Measurements from ENCODE around the gene WNT1.

The WNT1 gene

DNA sequence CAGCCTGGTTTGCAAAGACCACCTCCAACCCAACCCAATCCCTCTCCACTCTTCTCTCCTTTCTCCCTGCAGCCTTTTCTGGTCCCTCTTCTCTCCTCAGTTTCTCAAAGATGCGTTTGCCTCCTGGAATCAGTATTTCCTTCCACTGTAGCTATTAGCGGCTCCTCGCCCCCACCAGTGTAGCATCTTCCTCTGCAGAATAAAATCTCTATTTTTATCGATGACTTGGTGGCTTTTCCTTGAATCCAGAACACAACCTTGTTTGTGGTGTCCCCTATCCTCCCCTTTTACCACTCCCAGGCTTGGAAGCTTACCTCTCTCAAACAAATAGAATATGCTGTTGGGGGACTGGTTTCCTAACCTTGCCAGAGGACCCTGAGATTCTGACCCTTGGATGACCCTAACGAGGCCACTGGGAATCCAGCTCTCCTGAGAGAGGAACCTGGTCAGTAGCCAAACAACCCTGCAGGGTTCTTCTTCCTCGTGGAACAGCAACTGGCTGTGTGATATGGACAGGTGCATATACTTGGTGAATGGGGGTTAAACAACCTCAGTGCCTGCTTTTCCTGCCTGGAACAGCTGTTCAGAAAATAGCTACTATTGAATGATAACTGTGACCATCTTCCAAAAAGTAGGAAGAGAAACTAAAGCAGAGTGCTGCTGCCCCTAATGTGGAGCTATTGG is 4.4 kb downstream of the WNT1 start:
- no peak for DNase-seq

- DNase-seq = no peak
Observed at GRCh38 chr12:48985475-48985897, 7.4 kb downstream of the WNT1 start.

DNA sequence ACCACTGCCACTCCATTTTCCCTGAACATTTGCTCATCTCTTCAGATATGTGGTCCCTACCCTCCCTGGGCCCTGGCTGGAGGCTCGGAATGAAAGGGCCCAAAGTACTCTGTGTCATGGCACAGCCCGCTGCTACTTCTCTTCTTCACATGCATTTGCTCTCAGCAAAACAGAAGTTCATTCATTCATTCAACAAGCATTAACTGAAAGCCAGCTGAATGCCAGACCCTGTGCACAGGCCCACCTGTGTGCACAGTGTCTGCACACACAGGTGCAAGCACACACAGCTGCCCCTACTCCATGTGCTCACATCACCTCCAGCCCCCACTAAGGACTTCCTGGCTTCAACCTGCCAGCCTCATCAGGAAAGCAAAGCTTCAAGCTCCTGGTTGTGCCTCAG is 7.8 kb downstream of the WNT1 start:
- DNase-seq = no peak

- no peak for DNase-seq
Observed at GRCh38 chr12:48986720-48987291, 8.7 kb downstream of the WNT1 start.

DNA sequence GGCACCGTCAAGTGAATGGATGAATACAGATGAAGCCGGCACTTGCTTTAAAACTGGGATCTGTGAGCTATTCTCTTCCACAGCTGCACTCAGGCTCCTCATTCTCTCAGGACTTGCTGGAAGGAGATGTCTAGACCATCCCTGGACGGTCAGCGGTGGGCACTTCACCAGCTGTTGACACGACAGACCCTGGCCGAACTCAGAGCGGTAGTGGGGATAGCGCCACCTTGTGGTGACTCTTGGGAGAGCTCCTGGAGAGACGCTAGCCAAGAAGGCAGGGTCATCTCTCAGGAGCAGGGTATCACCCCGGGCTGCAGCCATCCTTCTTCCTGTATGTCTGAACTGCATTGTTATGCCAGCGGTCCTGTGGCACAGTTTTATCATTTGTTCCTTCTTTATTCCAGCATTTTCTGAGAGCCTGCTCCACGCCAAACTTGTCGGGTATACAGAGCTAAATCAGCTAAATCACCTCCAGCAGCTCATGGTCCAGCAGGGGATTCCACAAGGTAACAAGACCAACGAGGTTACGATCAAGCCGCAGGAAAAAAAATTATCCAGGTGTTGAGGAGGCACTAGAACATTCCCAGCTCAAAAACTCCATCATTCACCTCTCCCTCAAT is 10.0 kb downstream of the WNT1 start:
- DNase-seq = peak; percentile 45

- DNase-seq = peak; percentile 24
Observed at GRCh38 chr12:48990552-48990951, 12.4 kb downstream of the WNT1 start.

GRCh38 chr12:48991247-48992050 is 13.3 kb downstream of the WNT1 start:
- no peak for DNase-seq

- no peak for DNase-seq
Observed at GRCh38 chr12:48993787-48994186, 15.7 kb downstream of the WNT1 start.

- DNase-seq = no peak
Observed at GRCh38 chr12:48994224-48995085, 16.3 kb downstream of the WNT1 start.

GRCh38 chr12:48995086-48995879 is 17.2 kb downstream of the WNT1 start:
- DNase-seq = peak; percentile 66

DNA sequence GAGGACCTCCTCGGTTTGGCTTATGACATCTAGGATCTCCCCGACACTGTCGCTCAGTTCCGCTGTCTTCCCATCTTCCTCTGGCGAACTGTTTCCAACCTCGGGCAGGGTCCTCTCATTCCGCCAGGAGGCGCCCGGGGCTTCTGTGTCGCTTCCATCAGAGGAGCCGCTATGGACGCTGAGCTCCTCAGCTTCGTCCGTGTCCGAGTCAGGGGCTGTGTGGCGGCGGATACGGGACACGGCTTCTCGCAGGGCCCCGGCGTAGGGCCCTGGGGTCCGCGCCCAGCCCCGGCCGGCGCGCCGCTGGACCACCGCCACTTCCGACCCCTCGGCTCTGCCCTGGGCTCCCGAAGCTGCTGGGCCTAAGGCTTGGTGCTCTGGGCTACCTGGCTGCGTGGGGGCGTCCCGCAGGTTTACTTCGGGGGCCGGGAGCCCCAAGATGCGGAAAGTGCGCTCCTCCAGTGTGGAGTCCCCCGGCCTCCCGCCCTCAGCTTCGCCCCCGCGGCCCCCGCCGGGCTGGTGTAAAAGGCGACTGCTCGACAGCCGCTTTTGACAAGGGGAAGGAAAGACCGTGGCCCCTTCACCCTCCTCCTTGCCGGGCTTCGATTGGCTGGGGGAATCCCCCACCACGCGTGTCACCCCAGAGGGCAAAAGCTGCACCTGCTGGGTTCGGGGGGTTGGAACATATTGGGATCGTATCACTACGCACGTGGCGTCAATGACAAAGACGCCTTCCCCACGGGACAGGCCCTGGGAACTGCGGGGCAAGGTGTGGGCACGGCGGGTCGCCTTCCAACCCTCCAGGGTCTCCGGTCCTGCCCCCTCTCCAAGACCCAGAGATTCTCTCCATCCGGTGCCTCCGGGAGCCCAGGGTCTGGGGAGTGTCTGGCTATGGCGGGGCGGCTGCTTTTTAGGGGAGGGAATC is 18.9 kb downstream of the WNT1 start:
- DNase-seq = peak; percentile 63

DNA sequence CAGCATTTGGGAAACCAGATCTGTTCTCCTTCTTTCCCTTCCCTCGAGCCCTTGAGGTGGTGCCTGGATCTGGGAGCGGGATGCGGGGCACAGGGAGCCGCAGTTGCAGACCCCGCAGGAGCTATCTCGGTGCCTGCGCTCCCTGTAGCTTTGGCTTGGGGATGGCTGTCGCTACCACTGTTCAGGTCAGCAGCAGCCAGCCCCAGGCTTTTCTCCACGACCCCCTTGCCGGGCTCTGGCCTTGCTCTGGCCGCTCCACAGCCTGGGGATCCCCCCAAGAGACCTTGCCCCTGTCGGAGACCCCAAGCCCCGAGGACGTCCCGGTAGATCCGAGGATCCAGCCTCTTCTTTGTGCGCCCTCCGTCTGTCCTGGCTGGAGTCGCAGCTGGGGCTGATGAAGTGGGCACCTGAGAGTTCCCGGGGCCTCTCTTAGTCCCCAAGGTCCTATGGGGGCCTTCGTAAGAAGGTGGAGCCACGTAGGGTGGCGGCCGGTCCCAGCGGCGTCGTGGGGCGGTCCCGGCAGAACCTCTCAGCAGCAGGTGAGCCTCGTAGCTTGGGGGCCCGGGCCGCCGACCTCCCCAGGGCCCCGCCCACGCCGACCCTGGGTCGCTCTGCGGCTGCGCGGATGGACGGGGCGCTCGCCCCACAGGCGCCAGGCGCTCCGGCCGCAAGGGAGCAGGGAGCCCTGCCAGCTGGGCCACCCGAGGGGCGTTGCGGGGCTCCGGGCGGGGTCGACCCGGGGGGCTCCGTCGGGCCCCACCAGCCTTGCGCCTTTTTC is 19.8 kb downstream of the WNT1 start:
- peak; percentile 36 for DNase-seq

- DNase-seq = no peak
Observed at GRCh38 chr12:48998497-48999353, 20.6 kb downstream of the WNT1 start.

- DNase-seq = no peak
Observed at GRCh38 chr12:48999371-49000131, 21.4 kb downstream of the WNT1 start, which contains the start of gene DDN. TSS of gene DDN (minus strand) at chr12:48999375. CDS start at chr12:48999287, 88 bp downstream.

DNA sequence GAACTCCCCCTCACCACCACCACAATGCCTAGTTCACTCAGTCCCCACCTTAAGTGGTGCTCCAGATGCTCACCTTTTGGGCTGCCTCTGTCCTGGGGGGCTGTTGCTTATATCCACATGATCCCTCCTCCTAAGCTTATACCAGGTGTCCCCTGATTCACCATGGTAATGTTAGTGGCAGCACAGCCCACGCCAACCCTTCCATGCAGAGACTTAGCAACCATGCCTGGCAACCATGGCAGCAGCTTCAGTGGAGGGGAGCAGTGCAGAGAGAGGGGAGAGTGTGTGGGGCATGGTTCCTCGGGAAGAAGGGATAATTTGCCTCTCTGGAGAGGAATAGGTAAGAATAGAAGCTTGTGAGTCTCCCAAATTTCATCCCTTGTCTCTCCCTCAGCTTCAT is 22.2 kb downstream of the WNT1 start:
- DNase-seq = no peak

GRCh38 chr12:49008943-49009342 is 30.8 kb downstream of the WNT1 start:
- no peak for DNase-seq

DNA sequence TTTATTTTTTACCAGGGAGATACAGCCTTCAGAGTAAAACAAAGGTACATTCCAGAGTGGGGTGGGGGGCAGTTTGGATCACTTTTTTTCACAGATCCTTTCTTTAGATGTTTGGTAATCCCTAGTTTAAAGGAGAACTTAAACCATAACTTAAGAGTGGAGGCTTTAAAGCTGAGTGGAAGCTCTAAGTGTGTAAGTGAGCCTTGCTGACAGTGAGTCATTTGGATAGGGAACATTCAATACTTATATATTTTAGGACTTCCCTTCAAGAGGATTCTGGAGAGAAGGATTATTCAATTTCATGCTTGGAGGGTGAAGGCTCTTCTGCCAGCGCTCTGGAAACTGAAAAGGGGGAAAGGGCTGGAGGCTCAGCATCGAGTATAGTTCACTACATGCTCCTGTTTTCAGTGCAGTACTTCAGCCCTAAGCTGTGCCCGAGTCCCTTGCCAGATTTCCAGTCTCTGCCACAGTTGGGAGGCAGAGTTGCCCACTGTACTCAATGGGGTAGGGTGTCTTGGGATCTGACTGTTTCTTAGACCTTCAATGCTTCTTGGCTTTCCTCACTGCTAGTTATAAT is 32.1 kb downstream of the WNT1 start:
- DNase-seq = no peak

All from NCI-H774 (cell line).